ENCODE results near the gene KCNH8. TPM values are rescaled to one million over a fixed set of nuclear protein-coding genes. Genes with fewer than 3 reads are reported as not detected.

Gene KCNH8
- total RNA-seq, 1 donor from 2014 or later = not detected

- no peak overlapping the region for H3K4me3 ChIP-seq (ENCODE audit: low read depth, low read length)
- H3K27me3 ChIP-seq (ENCODE audit: control insufficient read depth, insufficient read depth, low read length) = no peaks in the 10 kb centered on the region
- H3K36me3 ChIP-seq (ENCODE audit: control insufficient read depth, insufficient read depth, low read length) = no peaks in the 10 kb centered on the region
- FAIRE-seq (no peak), DNase-seq (ENCODE audit: low read depth) (no peak)
- no peak for TF ChIP-seq CTCF (IDR thresholded peaks at IDR 0.05; ENCODE audit: insufficient read depth, low read length, severe bottlenecking)
These were observed 185.8 kb downstream of the KCNH8 start for GRCh38 chr3:19334120-19334519.

- TF ChIP-seq CTCF (IDR thresholded peaks at IDR 0.05; ENCODE audit: insufficient read depth, low read length, severe bottlenecking) = no peak
- H3K27me3 ChIP-seq (ENCODE audit: control insufficient read depth, insufficient read depth, low read length) = no peaks in the 10 kb centered on the region
- no peaks in the 10 kb centered on the region for H3K36me3 ChIP-seq (ENCODE audit: control insufficient read depth, insufficient read depth, low read length)
- no peak for DNase-seq (ENCODE audit: low read depth)
- no peak overlapping the region for H3K4me3 ChIP-seq (ENCODE audit: low read depth, low read length)
- FAIRE-seq = no peak
These were observed 190.5 kb downstream of the KCNH8 start for GRCh38 chr3:19338769-19339168.

- TF ChIP-seq CTCF (IDR thresholded peaks at IDR 0.05; ENCODE audit: insufficient read depth, low read length, severe bottlenecking) = no peak
- no peak overlapping the region for H3K4me3 ChIP-seq (ENCODE audit: low read depth, low read length)
- H3K27me3 ChIP-seq (ENCODE audit: control insufficient read depth, insufficient read depth, low read length) = no peaks in the 10 kb centered on the region
- no peak for FAIRE-seq
- no peaks in the 10 kb centered on the region for H3K36me3 ChIP-seq (ENCODE audit: control insufficient read depth, insufficient read depth, low read length)
- no peak for DNase-seq (ENCODE audit: low read depth)
These were observed 194.1 kb downstream of the KCNH8 start for GRCh38 chr3:19342389-19342788.

GRCh38 chr3:19346759-19347158 lies 198.4 kb downstream of the KCNH8 start:
- DNase-seq (ENCODE audit: low read depth) = no peak
- no peak for FAIRE-seq
- Histone ChIP-seq H3K36me3 (ENCODE audit: control insufficient read depth, insufficient read depth, low read length) (no peaks in the 10 kb centered on the region), H3K4me3 (ENCODE audit: low read depth, low read length) (no peak overlapping the region), H3K27me3 (ENCODE audit: control insufficient read depth, insufficient read depth, low read length) (no peaks in the 10 kb centered on the region)
- TF ChIP-seq CTCF (IDR thresholded peaks at IDR 0.05; ENCODE audit: insufficient read depth, low read length, severe bottlenecking) = no peak

- FAIRE-seq (no peak), DNase-seq (ENCODE audit: low read depth) (no peak)
- Histone ChIP-seq H3K27me3 (ENCODE audit: control insufficient read depth, insufficient read depth, low read length) (no peaks in the 10 kb centered on the region), H3K36me3 (ENCODE audit: control insufficient read depth, insufficient read depth, low read length) (no peaks in the 10 kb centered on the region), H3K4me3 (ENCODE audit: low read depth, low read length) (no peak overlapping the region)
- no peak for TF ChIP-seq CTCF (IDR thresholded peaks at IDR 0.05; ENCODE audit: insufficient read depth, low read length, severe bottlenecking)
These were observed 199.4 kb downstream of the KCNH8 start for GRCh38 chr3:19347671-19348070.

GRCh38 chr3:19348500-19348899 lies 200.2 kb downstream of the KCNH8 start:
- H3K4me3 ChIP-seq (ENCODE audit: low read depth, low read length) = no peak overlapping the region
- FAIRE-seq = no peak
- H3K27me3 ChIP-seq (ENCODE audit: control insufficient read depth, insufficient read depth, low read length) = no peaks in the 10 kb centered on the region
- no peak for DNase-seq (ENCODE audit: low read depth)
- no peaks in the 10 kb centered on the region for H3K36me3 ChIP-seq (ENCODE audit: control insufficient read depth, insufficient read depth, low read length)
- TF ChIP-seq CTCF (IDR thresholded peaks at IDR 0.05; ENCODE audit: insufficient read depth, low read length, severe bottlenecking) = no peak

Measured in bronchial epithelial cell (primary cell).